NCI-H2196 (cell line): ENCODE results near the gene SPRYD3.
"Not testable (repeated sequence)": the region's sequence is repeated elsewhere in the genome, so short reads cannot be mapped to it uniquely, and the experiment has no call there.

Experiments
- DNase-seq: peaks from one replicate; lab custom pipeline; 2025; ENCODE audit not compliant: unreplicated experiment; lab: John Stamatoyannopoulos, UW

SPRYD3 gene, protein sequence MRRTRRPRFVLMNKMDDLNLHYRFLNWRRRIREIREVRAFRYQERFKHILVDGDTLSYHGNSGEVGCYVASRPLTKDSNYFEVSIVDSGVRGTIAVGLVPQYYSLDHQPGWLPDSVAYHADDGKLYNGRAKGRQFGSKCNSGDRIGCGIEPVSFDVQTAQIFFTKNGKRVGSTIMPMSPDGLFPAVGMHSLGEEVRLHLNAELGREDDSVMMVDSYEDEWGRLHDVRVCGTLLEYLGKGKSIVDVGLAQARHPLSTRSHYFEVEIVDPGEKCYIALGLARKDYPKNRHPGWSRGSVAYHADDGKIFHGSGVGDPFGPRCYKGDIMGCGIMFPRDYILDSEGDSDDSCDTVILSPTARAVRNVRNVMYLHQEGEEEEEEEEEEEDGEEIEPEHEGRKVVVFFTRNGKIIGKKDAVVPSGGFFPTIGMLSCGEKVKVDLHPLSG

DNA sequence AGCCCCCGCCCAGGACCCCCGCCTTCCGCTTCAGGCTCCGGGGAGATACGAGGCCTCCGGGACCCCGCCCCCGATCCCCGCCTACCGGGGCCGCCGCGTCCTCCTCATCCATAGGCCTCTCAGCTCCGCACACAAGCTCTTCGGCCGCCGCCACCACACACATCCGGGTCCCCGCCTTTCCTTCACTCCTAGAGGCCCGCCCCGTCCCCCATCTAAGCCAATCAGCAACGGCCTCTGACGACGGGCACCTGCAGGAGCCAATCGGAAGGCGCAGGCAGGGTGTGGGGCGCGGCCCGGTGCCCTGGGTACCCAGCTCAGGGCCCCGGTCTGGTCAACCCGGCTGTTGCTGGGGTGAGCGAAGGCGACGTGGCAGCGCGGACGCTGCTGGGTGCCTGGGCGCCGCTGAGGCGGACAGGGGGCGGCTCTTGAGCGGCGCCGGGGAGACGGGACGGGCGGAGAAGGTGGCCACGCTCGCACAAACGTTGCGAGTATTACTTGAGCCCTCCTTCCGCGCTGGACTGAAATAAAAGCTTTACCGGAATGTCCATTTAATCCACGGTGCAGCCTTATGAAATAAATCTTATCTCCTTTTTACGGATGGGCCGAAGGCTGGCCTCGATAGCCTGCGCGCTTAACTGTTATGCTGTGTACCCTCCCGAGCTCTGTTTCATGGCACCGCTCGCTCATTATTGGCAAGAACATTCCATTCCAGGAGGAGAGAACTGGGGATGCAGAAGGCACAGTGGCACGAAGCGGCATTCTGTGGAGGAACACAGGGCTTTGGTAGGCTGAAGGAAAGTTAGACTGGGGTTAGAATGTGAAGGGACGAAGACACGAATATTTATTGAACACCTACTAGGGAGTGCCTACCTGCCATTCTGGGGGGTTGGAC is at the start of gene SPRYD3:
TSS of gene SPRYD3 (minus strand) at position 165 of the 892 bp plus-strand sequence. CDS start at position 108, 57 bp downstream.
- peak; percentile 95 for DNase-seq

DNA sequence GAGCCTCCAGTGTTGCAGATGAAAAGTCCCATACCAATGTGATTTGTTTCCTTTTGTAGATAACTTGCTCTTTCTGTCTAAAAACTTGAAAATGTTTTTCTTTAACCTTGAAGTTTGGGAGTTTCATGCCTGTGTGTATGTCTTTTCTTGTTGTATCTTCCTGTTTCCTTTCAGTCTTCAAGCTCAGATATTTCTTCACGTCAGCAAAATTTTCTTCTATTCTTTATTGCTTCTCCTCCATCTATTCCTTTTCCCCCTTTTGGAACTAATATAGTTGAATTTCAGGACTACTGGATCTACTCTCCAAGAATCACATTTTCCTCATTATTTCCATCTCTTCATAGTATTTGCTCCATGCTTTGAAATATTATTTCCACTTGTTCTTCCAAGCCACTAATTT is 48.0 kb upstream of the SPRYD3 start:
- no peak for DNase-seq

DNA sequence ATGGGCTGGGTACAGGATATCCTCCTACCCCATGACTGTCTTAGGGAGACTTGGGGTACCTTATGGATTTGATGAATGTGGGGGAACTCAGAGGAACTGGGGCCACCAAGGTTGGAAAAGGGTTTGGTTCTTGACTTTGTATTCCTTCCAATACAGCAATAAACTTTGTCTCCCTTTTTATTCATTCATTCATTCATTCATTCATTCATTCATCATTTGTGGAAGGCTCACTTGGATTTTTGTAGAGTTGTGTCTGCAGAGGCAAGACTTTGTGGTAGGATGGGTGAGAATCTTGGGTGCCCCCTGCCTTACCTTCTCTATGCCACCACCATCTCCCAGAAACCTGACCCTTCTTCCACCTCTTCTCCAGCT is 45.1 kb upstream of the SPRYD3 start:
- DNase-seq, result no peak

DNA sequence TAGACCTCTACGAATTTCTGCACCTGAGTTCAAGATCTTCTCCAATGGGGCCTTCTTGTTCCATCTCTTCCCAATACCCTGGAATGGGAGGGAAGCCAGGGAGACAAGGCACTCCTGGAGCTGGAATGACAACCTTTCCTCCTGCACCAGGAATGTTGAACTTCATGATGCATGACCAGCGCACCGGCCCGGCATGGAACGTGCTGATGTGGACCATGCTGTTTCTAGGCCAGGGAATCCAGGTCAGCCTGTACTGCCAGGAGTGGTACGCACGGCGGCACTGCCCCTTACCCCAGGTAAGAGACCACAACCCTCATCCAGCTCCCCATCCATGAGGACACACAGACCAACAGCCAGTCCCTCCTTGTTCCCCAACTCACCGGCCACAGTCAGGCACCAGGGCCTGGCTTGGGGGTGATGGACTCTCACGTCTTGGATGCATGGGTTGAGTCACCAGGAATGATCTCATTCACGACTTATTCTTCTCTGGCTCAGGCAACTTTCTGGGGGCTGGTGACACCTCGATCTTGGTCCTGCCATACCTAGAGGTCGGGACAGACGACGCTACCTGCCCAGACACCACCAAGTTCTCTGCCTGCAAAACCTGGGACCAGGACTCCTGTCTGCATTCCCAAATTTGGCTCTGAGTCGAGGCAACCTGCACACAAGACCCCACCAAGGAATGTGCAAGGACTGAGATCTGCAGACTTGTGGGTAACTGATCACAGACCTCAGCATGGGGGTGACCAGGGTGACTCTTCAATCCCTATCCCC is 44.6 kb upstream of the SPRYD3 start:
- no peak for DNase-seq

DNA sequence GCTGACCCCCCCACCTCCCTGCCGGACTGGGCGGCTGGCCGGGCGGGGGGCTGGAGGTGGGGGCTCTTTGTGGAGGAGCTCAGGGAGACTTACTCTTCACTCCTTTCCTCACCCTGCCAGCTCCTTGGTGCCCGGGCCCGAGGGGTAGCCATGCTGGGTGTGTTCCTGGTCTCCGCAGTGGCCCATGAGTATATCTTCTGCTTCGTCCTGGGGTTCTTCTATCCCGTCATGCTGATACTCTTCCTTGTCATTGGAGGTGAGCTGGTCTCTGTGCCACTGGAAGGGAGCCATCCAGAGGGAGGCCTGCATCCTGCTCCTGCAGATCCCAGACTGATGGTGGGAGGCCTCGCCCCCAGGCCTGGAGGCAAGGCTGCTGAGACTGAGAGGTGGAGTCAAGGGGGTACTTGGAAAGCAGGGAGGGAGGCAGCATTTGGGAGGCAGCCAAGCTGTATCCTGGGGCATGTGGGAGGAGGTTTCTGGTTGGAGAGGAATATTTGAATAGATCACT is 43.8 kb upstream of the SPRYD3 start:
- DNase-seq, result peak; percentile 9

DNA sequence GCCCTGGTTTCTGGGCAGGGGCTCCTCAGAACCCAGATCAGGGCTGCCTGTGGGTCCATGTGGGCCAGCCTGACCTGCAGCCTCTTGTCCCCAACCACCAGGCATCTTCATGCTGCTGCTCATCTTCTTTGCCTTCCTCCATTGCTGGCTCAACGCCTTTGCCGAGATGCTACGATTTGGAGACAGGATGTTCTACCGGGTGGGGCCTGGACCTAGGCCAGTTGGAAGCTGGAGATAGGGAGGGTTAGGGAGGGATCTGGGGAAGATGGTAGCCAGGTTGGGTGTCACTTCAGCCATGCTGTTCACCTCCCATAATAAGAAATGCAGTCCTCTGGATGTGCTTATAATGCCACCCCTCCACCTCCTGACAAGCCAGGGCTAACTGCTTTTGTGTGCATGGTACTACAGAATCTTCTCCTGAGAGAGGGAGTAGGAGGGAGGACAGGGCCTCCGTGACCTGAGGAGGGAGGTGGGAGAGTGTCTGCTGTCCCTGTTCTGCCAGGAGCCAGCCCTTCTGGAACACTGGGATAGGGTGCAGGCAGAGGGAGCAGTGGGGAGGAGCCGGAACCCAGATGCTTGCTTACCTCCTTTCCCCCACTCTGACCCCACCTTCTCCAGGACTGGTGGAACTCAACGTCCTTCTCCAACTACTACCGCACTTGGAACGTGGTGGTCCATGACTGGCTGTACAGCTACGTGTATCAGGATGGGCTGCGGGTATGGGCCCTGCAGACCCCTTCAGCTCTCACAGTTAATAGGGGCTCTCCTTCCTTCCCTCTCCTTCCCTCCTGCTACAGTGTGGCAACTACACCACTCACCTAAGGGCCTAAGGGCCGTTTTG is 41.7 kb upstream of the SPRYD3 start:
- no peak for DNase-seq

DNA sequence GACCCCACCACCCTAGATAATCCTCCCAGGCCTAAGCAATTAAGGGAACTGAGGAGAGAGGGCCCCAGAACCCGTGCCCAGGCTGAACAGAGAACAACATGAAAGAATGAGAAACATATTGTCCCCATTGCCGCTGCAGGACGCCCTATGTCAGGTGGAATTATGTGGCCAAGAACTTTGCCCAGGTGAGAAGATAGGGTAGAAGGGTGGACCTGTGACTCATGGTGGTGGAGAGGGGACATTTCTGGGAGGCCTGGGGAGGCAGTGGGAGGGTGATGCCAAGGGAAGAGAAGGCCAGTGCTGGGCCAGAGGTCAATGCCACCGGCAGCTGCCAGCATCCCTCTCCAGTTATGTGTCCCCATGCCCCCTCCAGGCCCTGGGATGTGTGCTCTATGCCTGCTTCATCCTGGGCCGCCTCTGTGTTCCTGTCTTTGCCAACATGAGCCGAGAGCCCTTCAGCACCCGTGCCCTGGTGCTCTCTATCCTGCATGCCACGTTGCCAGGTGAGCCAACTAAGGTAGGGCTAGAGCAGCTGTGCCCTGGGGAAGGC is 39.6 kb upstream of the SPRYD3 start:
- no peak for DNase-seq

DNA sequence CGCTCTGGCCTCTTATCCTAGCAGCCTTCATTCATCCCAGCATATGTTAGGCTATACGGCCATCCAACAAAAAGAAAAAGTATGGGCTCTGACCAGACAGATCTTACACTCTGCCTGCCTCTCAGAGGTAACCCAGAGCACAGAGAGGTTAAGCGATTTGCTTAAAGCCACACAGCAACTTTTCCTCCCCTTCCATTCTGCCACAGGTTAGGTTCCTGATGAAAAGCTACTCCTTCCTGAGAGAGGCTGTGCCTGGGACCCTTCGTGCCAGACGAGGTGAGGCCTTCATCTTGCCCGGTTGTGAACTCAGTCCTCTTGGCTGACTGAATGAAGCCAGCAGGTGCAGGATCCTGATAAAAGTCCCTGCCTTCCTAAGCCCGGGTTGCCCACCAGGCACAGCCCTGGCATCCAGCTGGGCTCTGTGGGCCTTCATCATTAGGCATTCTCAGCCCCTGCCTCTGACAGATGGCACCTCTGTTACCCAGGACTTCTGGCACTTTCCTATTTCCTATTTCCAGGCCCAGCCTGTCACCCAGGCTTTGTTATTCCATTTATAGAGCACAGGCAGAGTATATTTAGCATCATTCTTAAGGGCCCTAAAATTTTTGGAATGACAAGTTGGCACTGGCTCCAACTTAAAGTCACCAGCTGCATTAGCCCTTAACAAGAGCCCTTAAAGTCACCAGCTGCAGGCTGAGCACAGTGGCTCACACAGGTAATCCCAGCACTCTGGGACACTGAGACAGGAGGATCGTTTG is 36.9 kb upstream of the SPRYD3 start:
- no peak for DNase-seq

DNA sequence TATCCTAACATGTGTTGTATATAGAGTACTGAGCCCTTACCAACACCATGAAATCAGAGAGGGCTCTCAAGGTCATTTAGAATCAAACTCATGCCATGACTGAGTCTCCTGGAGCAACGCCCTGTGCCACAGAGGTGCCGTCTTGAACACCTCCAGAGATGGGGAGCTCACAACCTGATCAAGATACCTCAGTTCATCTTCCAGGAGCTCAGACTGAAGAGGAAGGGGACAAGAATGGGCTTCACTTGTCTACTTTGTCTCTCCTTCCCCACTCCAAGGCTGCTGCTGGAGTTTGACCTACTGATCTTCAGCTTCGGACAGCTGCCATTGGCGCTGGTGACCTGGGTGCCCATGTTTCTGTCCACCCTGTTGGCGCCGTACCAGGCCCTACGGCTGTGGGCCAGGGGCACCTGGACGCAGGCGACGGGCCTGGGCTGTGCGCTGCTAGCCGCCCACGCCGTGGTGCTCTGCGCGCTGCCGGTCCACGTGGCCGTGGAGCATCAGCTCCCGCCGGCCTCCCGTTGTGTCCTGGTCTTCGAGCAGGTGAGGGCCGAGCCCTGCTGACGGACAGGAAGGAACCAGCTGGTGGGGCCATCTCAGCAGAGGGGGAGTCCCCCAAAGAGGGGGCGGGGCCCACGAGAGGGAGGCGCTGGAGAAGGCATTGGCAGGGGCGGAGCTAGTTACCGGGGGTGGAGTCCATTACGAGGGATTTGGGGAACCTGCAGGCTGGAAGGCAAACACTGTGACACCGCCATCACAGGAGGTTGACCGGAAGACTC is 36.1 kb upstream of the SPRYD3 start:
- DNase-seq, result no peak

DNA sequence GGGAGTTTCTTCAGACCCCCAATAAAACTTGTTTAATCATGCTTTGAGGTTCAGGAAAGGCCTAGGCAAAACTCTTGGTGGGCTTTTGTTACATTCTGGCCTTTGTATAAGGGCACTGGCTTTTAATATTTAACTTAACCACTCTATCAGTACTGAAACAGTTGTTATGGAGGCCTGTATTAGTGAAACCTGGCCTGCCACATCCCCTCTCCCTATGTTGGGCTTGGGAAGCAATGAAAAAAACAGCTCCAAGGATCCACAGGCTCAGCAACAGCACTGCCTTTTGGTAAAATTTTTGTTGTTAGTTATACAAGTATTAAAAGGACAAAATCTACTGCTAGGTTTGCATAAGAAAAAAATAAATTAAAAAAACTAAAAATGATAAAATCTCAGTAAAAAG is 34.8 kb upstream of the SPRYD3 start:
- DNase-seq, result no peak

DNA sequence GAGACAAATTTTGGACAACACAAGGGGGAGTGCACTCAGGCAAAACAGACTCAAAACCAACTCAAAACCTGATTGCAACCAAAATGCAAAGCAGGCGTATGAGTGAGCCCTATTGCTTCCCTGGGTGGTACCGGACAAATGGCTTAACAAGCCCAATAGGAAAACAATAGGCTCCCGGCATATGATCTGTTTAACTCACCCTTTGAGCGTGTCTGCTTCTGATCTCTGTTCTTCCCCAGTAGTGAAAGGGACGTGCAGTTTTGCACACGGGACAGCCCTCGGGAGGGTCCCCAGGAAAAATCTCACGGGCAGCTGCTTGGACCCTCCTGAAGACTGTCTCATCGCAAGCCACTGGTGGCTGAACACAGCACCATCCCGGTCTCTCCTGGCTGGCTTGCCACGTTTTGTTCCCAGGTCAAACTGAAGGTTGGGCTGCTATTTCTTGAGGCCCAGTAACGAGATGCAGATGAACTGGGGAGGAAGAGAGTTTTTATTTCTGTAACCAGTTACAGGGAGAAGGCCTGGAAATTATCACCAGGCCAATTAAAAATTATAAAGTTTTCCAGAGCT is 34.0 kb upstream of the SPRYD3 start:
- no peak for DNase-seq

DNA sequence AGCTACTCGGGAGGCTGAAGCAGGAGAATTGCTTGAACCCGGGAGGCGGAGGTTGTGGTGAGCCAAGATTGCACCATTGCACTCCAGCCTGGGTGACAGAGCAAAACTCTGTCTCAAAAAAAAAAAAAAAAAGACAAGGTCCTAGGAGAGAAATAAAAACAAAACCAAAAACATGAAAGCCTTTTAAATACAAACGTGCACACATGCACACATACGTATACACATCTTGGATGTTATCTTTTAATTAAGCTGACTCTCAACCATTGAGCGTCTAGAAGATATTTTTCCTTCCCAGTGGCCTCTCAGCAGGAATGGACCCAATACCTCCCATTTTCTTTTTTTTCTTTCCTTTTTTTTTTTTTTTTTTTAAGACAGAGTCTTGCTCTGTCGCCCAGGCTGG is 33.2 kb upstream of the SPRYD3 start:
- DNase-seq, result not testable (repeated sequence)

DNA sequence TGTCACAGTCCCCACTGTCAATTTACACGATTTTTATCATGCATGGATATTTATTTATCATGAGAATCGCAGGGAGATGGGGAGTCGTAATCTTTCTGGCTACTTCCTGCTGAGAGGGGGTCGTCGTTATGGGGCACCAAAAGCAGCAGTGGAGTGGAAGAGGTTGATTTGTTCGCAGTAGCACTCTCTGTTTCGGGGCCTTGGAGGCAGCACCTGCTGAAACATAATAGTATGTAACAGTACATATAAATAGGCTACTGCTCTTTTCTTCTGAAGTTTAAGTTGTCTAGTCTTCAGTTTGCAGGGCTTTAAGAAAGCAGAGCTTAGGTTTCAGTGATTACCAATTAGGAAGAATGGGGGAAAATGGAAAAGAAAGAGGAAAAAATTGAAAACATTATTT is 27.9 kb upstream of the SPRYD3 start:
- DNase-seq, result no peak

DNA sequence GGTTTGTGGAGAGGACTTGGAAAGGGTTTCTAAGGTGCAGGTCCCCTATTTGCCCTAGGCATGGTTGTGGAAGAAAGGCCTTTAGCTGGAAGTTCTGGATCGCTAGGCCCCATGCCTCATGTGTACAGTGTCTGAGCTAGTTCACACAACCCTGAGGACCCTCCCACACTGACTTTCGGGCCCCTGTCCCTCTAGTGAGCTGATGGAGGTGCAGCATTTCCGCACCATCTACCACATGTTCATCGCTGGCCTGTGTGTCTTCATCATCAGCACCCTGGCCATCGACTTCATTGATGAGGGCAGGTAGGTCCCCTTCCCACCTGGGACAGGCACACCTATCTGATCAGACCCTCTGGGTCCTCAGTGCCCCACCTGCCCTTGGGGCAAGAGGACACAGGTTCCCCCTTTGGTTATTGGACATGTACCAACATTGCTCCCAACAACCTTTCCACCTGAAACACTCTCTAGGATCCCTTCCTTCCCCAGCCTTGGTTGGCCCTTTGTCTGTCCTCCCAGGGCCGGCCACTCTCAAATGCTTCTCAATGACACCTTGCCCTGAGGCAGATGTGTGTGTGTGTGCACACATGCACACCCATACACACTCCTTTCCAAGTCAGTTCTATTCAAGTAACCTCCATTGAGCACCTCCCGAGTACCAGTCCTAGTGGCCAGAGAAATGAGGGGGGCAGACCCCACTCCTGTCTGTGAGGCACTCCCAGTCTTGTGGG is 26.7 kb upstream of the SPRYD3 start:
- no peak for DNase-seq

DNA sequence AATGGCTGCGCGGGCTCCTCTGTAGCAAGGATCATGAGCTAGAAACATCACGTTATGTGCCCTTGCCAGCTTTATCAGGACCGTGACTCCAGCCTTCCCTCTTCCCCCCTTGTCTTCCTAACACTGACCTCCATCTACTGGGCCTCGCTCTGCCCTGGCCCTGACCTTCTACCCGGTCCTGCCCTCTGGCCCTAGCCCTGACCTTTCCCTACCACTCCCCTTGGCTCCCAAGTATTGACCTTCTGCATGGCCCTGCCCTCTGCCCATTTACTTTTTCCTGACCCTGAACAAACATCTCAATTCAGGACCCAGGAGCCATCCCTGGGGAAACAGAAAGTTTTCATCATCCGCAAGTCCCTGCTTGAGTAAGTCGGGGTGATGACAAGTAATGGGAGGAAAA is 26.1 kb upstream of the SPRYD3 start:
- DNase-seq, result no peak

DNA sequence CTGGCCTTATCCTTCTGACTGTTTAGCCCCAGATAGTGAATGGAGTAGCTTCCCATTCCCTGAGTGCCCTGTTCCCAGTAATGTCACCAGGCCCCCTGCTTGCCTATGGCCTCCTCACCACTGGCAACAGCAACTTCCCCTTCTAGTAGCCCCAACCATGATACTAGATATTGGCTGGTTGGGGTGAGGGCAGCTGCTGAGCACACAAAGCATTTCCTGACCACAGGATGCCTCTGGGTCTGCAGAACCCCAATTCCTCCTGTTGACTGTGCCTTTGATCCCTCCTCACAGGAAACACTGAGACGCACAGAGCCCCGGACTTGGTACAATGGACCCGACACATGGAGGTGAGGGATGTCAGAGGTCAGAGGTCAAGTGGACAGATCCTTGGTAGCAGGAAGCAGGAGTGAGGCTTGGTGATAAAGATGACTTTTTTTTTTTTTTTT is 24.7 kb upstream of the SPRYD3 start:
- DNase-seq, result no peak
